Activated CD4-positive, alpha-beta T cell treated with anti-CD3 and anti-CD28 coated beads for 24 hours (primary cell): ENCODE results near the gene NPAS2.

ENCODE experiments used
- DNase-seq, 2 donors: peaks; one replicate each; pipeline ENCODE4 v3.0.0-alpha.2; 2020; ENCODE audit warnings: low read depth in 2 of 2

Gene NPAS2

GRCh38 chr2:100990166-100990565, 170.2 kb downstream of the NPAS2 start:
- no peak for DNase-seq

DNA sequence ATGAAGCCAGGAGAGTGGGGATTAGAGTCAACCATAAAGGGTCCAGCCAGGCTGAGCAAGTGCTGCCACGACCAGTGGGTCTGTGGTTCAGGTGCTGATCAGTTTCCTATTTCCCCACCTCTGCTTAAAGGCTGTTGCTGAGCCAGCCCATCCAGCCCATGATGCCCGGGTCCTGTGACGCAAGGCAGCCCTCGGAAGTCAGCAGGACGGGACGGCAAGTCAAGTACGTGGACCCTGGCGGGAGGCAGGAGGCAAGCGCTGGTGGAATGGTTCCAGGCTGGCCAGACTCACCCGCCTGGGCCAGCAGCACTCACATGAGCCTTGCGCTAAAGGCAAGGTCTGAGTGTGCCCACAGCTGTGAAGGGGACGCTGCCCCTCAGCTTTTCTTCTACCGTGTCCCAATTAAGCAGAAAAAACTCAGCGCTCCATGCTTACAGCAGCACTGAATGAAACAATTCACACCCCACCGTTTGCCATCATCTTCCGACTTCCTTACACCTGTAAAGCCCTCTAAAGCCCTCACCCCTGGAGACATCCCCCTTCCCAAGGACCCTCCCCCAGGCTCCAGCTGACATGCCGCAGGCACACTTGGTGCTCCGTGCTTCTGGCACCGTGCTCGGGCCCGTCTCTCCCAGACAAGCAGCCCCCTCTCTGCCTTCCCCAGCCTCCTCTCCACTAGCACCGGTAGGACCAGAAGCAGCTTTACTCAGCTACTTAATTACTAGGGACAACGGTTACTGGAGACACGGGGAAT, 170.9 kb downstream of the NPAS2 start:
- DNase-seq: no peak

GRCh38 chr2:100991404-100991773, 171.4 kb downstream of the NPAS2 start:
- no peak for DNase-seq

- DNase-seq: no peak
Observed at GRCh38 chr2:100992262-100992661, 172.3 kb downstream of the NPAS2 start.

DNA sequence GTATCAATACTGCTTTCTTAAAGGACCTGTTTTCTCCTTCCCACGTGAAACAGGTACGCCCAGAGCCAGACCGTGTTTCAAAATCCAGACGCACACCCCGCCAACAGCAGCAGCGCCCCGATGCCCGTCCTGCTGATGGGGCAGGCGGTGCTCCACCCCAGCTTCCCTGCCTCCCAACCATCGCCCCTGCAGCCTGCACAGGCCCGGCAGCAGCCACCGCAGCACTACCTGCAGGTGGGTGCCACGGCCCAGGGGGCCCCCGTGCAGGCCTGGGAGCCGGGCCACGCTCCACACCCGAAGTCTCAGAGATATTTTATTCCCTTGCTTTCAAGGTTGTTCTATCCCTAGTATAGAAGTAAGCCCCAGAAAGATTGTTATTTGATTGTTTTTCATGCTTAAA, 173.4 kb downstream of the NPAS2 start:
- no peak for DNase-seq

DNA sequence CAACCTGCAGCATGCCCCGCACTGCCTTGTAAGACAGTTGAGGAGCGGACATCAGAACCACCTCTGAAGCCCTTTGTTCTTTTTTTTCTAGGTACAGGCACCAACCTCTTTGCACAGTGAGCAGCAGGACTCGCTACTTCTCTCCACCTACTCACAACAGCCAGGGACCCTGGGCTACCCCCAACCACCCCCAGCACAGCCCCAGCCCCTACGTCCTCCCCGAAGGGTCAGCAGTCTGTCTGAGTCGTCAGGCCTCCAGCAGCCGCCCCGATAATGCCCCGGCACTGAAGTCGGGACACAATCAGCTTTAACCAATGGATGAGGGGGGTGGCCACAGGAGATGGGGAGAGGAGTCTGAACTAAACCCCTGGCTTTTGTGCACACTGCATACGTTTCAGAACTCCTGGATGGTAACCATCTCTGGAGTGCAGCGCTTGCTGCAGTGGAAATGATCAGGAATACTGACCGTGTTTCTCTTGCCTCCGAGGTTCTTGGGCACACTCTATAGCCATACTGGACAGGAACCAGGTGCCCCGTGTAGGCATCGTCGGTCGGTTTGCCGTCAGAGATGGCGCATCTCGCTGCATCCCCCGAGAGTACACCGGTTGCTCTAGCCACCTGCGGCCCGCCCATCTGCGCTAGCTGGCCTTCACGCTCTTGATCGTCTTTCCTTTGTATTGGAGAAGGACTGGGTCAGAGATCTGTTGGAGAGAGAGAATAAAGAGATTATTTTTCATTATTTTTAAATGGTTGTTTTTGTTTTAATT, 175.6 kb downstream of the NPAS2 start:
- DNase-seq: no peak

- no peak for DNase-seq
Observed at GRCh38 chr2:100997509-100998234, 177.7 kb downstream of the NPAS2 start.

DNA sequence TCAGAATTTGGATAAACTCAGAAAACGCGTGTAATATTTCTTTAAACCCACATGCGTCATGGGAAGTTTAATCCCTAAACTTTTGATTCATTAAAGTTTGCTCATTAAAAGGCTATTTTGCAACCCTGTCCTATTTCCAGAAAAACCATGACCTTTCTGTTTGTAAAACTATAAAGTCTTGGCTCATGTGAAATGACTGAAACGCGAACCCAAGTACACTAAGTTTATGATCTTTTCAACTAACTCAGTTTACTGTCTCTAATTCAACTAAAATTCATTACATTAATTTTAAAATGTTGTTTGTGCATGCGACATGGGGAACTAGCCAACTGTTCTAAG, 178.3 kb downstream of the NPAS2 start:
- no peak for DNase-seq

DNA sequence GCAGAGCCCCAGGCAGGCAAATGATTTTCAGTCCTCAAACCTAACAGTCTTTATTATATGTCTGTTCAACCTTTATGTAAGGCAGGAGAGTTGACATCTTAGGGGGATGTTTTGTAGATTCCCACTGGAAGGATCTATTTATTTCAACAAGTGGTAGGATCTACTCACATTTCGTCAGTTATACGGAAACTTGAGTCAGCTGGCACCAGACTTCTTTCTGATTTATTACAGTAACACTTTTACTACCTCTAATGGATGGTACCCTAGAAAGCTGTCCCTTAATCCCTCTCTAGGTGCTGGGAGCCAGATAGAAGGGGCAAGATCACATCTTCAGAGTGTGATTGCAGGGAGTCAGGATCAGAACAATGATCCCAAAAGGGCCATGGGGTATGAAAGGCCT, 180.1 kb downstream of the NPAS2 start:
- no peak for DNase-seq

GRCh38 chr2:101001691-101002561, 182.0 kb downstream of the NPAS2 start, which contains the start of gene RPL31:
Gene RPL31, plus strand, starts transcription at chr2:101002289. Its CDS starts 413 bp downstream, at chr2:101002702.
- peak; percentile 92 to 96 for DNase-seq

GRCh38 chr2:101002562-101003277, 182.8 kb downstream of the NPAS2 start:
- peak in 1 of 2 donors; percentile 23 for DNase-seq

DNA sequence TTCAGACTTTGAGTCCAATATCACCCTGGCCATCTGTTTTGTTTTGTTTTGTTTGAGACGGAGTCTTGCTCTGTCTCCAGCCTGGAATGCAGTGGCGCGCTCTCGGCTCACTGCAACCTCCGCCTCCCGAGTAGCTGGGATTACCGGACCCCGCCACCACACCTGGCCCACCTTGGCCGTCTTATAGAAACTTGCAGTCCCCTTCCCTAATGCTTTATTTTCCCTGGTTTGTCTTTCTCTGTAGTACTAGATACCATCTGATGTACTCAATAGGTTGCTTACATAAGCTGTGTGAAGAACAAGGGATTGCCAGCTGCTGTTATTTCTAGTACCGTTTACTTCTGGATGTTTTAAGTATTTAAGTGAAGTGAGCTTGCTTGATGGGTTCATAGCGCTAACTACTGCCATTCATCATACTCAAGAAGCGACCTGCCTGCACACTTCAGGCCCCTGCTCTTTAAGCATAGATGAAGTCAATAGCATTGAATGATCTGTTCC, 183.4 kb downstream of the NPAS2 start:
- no peak for DNase-seq

DNA sequence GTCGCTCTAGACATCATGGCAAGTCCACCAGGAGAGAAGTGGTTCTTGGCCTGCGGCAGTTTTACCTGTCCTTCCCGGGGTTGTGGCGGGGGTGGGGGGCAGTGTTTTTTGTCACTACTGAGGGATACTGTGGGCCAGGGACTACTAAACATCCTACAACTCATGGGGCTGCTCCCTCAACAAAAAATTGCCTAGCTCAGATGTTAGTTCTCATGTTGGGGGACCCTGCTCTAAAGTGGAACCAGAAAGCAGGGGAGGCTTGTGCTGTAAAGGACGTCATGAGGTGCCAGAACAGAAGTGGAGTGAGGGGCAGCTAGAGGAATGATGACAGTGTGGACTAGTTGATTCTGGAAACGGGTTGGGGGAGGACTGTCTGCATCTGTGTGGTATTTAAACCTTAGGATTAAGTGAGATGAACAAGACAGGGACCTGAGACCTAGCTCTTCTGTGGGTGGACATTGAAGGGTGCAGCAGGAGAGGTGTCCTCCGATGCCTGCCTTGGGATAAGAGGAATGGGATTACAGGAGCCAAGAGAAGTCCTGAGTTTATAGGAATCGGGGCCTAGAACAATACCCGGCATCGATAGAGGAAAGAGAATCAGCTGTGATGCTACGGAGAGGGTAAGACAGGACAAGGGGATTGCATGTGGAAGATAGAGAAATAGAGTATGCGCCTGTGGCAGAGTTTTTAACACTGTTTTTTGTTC, 184.8 kb downstream of the NPAS2 start:
- DNase-seq: no peak

GRCh38 chr2:101006065-101006715, 186.3 kb downstream of the NPAS2 start:
- no peak for DNase-seq

DNA sequence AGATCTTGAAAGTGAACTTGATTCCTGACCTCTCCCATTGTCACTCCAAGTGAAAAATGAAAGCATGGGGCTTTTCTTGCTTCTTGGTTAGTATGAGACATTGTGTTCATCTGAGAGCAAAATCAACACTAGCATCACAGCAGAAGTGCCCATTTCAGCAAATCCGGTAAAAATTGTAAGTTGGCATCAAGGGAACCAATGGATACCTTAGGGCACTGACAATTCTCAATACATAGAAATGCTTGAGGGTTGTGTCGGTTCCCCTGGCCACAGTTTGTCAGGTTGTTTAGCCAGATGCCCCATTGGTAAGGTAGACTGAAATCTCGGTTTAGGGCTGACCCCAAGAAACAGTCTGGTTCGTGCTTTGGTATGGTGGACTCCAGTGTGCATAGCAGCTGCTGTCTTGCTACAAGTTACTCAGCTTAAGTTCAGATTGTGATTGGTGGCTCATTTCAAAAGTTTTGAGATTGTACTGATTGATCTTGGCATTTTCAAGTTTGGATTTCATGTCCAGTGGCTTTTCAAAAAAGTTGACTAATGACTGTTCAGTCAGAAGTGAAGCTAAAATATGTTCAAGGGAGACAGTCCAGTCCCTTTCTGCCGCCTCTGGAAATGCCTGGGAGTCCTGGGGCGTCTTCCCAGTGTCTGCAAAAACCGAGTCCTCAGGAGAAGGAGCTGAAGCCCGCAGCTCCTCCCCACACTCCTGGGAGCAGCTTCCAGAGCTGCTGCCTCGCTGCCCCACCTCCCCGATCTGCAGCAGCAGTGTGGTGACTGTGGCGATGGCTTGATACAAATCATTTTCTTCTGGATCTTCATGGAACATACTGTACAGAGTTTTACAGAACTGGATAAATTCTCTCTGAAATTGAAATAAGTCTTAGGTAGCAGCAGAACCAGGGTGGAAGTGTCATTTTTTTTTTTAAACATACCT, 187.7 kb downstream of the NPAS2 start:
- no peak for DNase-seq

DNA sequence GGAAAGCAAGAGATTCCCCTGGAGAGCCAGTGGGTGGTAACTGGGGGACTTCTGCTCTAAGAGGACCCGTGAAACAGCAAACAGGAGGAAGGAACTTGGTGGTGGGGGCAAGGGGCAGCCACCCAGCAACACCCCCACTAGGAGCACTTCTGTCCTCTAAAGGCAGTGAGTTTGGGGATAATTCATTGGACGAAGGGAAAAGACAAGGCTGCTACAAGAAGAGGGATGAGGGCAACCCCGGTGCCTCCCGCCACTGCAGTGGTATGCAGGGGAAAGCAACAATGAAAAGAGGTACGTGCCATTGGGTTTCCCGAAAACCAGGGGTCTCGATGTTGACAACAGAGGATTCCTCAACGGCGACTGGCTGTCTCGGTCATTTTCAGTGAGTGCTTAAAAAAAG, 191.2 kb downstream of the NPAS2 start:
- DNase-seq: no peak

- DNase-seq: no peak
Observed at GRCh38 chr2:101012054-101012705, 192.2 kb downstream of the NPAS2 start.

DNA sequence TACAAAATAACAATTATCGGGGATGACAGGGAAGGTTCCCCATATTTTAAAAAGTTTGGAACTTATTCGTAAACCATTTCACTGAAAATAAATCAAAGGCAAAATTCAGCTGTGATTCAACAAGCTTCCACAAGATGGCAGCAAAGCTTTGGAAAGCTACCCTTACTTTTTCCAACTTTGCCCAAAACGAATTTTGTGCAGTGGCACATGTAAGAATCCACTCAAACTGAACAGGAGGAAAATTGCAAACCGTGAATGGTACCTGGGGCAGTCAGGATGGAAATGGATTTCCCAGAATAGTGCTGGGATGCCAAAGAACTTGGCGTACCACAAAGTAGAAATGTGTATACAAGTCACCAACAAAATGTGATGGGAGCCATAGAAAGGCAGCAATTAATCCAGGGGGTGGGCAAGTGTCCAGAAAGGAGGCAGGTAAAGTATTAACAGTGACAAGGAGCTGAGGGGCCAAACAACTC, 192.8 kb downstream of the NPAS2 start:
- peak in 1 of 2 donors; percentile 27 for DNase-seq
